Stimulated activated CD4-positive, alpha-beta T cell treated with anti-CD3 and anti-CD28 coated beads, Interleukin-2, amount 100 ng/mL, for 4 hours (primary cell): ENCODE results near the gene MT1M.
A peak's percentile ranks its signal among the peaks of the same experiment; 100 is the strongest.
"Not testable (repeated sequence)": the region's sequence is repeated elsewhere in the genome, so short reads cannot be mapped to it uniquely, and the experiment has no call there.

Source experiments
- DNase-seq: peaks from one replicate; pipeline ENCODE4 v3.0.0-alpha.2; 2020; ENCODE audit warnings: low read depth

The MT1M gene

DNA sequence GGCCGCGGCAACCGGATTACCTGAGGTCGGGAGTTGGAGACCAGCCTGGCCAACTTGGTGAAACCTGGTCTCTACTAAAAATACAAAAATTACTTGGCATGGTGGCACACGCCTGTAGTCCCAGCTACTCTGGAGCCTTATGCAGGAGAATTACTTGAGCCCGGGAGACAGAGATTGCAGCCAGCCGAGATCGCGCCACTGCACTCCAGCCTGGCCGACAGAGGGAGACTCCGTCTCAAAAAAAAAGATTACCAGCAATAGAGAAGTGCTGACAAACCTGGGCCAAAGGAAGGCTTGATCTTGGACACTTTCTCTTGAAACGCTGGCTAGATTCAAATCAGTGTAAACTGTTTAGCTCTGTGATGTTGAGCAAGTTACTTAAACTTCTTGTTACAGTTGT is 41.5 kb downstream of the MT1M start:
- no peak for DNase-seq

DNA sequence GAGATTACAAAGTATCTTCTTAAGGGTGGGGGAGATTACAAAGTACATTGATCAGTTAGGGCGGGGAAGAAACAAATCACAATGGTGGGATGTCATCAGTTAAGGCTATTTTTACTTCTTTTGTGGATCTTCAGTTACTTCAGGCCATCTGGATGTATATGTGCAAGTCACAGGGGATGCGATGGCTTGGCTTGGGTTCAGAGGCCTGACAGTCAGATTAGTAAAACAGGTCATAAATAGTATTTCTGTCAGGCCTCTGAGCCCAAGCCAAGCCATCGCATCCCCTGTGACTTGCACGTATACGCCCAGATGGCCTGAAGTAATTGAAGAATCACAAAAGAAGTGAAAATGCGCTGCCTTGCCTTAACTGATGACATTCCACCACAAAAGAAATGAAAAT is 42.1 kb downstream of the MT1M start:
- not testable (repeated sequence) for DNase-seq

DNA sequence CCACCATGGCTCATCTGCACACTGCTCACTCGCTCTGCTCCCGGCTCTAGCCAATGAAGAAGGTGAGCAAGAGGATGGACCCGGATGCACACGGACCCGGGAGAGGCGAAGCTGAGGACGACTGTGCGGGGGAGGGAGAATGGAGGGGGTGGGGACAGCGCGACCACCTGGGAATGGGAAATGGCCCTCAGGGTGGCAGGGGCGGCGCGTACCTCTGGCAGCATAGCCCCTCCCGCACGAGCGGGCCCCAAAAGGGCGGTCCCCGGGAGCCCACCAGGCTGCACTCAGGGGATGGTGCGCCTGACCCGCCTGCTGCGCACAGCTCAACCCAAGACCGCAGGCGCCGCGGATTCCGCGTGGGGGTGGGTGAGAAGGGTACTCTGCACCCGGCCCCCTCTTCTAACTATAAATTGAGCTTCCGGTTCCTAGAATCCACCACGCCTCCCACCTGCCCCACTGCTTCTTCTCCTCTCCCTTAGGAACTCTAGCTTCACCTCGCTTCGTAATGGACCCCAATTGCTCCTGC is 43.3 kb downstream of the MT1M start:
- peak; percentile 49 for DNase-seq

DNA sequence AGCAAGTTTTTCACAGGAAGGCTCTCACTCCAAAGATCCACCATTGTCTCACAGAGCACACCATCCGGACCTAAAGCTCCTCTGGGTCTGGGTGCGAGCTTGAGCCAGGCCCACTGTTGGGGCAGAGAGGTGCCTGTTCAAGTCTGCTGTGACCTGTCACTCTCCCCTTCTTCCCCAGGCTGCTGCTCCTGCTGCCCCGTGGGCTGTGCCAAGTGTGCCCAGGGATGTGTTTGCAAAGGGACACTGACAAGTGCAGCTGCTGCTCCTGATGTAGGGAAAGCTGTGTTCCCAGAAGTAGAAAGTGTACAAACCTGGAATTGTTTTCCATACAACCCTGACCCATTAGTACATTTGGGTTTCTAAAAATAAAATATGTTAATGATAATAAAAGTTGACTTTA is 45.0 kb downstream of the MT1M start:
- DNase-seq, result no peak

DNA sequence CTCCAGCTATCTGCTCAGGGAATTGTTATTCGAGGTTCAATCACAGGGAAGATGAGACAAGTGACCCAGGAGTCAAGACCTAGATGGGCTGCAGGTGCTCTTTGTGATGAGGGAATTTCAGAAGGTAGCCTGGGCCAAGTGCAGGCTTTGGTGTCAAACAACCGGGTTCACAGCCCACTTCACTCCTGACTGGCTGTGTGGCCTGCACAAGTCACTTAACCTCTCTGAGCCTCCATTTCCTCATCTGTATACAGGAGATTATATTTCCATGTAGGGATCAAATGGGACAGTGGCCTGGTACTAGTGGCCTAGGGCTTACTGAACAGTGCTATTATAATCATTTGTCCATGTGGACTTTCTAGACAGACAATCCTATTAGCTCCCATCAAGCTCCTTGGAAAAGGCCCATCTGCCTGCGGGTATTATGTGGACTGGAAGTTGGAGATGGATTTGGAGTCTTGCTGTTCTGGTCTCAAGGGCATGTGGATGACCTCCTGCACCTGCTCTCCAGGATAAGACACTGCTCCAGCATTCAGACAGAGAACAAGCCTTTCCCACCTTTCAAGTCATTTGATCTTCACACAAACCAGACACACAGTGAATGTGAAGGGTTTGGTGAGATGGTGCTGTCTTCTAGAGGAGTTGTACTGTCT is 46.7 kb downstream of the MT1M start:
- no peak for DNase-seq

DNA sequence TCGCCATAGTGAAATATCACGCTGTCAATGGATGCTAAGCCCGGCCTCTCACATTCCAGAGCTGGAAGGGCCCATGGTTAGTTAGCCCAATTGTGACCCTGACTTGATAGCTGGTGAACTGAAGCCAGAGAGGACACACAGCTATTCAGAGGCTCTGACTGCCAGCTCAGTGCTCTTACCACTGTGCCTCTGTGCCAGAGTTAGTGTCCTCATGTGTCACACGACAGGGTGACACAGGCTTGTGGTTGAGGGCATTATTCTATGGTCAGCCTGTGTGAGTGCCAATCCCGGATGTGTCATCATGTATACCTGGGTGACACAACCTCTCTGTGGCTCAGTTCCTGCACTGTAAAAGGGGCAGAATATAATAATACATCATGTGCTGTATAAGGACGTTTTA is 47.4 kb downstream of the MT1M start:
- no peak for DNase-seq

DNA sequence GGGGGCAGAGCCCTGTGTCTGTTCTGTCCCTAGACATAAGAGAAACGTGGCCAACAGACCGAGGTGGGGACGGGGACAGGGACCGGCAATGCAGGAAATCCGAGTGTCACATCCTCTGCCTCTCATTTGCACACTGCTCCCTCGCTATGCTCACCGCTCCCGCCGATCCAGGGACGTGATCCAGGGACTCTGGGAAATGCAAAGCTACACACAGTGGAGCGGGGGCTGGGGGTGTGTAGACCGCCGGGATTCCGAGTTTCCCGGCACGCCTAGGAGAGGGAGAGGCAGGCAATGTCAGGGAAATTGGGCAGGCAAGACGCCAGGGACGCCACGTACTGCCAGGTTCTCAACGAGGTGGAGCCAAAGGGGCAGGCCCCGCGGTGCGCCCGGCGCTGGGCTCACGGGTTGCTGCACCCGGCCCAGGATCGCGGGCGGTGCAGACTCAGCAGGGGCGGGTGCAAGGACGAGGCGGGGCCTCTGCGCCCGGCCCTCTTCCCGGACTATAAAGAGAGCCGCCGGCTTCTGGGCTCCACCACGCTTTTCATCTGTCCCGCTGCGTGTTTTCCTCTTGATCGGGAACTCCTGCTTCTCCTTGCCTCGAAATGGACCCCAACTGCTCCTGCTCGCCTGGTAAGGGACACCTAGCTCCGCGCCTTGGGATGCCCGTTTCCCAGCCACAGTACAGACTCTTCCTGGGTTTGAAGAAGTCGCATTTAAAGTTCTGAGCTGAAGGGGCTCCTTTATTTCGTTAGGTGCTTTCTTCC is 49.7 kb downstream of the MT1M start, which contains the start of gene MT1X:
Gene MT1X, plus strand, starts transcription at position 532 of the 764 bp plus-strand sequence. Its CDS starts 71 bp downstream, at position 603.
- DNase-seq, result peak; percentile 81

DNA sequence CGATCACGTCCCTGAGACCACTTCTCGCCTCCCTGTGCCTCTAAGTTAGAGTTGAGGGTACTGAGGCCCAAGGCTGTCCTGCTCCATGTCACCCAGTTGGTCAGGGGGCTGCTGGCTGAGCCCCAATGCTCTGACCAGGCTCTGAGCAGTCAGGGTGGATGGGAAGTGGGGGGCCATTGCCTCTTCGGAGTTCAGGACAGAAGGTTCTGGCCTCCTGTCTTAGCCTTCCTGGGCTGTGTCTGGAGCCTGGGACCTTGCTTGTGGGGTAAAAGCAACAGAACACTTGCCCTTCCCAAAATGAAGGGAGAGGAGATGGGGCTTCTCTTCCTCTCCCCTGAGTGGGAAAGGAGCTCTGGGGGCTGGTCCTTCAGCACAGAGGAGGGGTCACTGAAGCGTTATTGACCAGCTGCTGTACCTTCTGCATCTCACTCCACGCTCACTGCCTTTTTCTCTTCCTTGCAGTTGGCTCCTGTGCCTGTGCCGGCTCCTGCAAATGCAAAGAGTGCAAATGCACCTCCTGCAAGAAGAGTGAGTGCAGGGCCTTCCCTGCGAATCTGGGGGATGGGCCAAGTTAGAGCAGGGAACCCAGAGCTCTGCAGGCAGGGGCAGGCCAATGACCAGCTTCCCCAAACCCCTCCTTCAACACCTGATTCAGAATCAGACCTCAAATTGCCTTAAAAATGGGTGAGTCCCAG is 50.4 kb downstream of the MT1M start:
- DNase-seq, result no peak
